DND-41 (cell line): ENCODE data around the gene TBC1D4.

Source experiments
- CTCF ChIP-seq: IDR thresholded peaks from 2 replicates; pipeline ENCODE4 v1.5.1; 2012; ENCODE audit warnings: borderline replicate concordance, low read length, moderate library complexity, mild to moderate bottlenecking; ENCODE audit not compliant: poor library complexity, severe bottlenecking; ENCODE audit errors: extremely low read depth
- EZH2 ChIP-seq: IDR thresholded peaks from 3 replicates; pipeline ENCODE4 v1.6.1; 2012; ENCODE audit warnings: borderline replicate concordance, low read depth, mild to moderate bottlenecking, moderate library complexity, low read length, inconsistent platforms; ENCODE audit not compliant: severe bottlenecking

GRCh38 chr13:75530549-75530961 lies 48.6 kb upstream of the TBC1D4 start:
- no peak for TF ChIP-seq CTCF
- TF ChIP-seq EZH2 = no peak
